Testis (tissue), 2 donors: ENCODE data around the gene PPCS.

ENCODE experiments used
- POLR2A ChIP-seq: fragments of 450-650 bp; IDR thresholded peaks from one replicate; pipeline ENCODE4 v1.6.1; 2017; ENCODE audit warnings: antibody characterized with exemption, mild to moderate bottlenecking, moderate library complexity
- TF ChIP-seq, protein P1 (sequence below), 3 experiments: fragments of 450-650 bp in 2 of 3; fragments of 200-600 bp in 1 of 3; sonication (generic) in 1 of 3; IDR thresholded peaks; one replicate each; pipeline ENCODE4 v1.5.1; 2016 to 2019; ENCODE audit warnings: antibody characterized with exemption in 3 of 3, mild to moderate bottlenecking in 2 of 3, moderate library complexity in 1 of 3

DNA sequence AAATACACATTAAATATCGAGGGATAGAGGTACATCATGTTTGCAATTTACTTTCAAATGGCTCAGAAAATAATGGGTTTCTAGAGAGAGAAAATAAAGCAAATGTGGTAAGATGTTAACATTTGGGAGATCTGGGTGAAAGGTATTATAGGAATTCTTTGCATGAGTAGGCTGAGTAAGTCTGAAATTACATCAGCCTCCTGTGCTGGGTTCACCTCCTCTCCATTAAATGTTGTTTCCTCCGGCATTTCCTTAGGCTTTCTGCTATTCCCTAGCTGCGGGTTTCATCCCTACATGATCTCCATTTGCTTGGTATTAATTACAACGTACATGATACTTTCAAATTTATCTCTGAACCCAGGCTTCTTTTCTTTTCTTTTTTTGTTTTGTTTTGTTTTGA lies 32.1 kb upstream of the PPCS start:
- TF ChIP-seq, protein P1, sequence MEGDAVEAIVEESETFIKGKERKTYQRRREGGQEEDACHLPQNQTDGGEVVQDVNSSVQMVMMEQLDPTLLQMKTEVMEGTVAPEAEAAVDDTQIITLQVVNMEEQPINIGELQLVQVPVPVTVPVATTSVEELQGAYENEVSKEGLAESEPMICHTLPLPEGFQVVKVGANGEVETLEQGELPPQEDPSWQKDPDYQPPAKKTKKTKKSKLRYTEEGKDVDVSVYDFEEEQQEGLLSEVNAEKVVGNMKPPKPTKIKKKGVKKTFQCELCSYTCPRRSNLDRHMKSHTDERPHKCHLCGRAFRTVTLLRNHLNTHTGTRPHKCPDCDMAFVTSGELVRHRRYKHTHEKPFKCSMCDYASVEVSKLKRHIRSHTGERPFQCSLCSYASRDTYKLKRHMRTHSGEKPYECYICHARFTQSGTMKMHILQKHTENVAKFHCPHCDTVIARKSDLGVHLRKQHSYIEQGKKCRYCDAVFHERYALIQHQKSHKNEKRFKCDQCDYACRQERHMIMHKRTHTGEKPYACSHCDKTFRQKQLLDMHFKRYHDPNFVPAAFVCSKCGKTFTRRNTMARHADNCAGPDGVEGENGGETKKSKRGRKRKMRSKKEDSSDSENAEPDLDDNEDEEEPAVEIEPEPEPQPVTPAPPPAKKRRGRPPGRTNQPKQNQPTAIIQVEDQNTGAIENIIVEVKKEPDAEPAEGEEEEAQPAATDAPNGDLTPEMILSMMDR (IDR thresholded peaks at IDR 0.05): no peak
- no peak for TF ChIP-seq POLR2A
